GM21528 (cell line): ENCODE data around the gene NOLC1.

Source experiments
- ATAC-seq: cut with Tn5 transposase; IDR thresholded peaks from one replicate; pipeline ENCODE4 v1.9.1; 2021; ENCODE audit warnings: mild to moderate bottlenecking, moderate library complexity; ENCODE audit not compliant: unreplicated experiment, low FRiP score

NOLC1 gene

DNA sequence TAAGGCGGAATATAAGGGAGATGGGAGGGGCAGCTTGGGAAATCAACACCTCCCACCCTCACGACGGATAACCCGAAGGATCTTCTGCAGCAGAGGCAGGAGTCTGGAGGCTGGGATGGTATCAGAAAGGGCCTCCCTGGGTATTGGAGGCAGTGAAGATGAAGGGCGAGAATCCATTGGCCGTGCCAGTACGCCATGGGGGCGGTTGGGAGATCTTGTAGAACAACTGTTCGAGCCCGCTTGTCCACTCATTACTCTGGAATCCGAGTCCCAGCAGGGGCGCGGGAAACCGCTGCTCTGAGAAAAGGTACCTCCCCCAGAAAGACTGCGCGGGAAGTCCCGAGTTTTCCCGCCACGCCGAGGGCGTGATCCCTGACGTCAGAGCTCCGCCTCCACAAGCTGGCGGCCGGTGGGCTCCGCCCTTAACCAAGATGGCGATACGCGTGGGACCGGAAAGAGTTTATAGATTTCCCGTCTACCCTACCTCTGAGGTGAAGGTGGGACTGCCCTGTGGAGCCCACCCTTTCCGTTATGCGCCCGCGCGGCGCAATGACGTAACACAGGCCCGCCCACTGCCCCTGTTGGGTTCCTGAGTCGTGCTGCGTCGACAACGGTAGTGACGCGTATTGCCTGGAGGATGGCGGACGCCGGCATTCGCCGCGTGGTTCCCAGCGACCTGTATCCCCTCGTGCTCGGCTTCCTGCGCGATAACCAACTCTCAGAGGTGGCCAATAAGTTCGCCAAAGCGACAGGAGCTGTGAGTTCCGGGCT is at the start of gene NOLC1:
Gene NOLC1, plus strand, starts transcription at position 616 of the 771 bp plus-strand sequence. Its CDS starts 22 bp downstream, at position 638.
- peak; percentile 87 for ATAC-seq

GRCh38 chr10:102102421-102102820 is 49.8 kb upstream of the NOLC1 start:
- no peak for ATAC-seq

- no peak for ATAC-seq
These were observed 45.2 kb upstream of the NOLC1 start for GRCh38 chr10:102106998-102107397.

GRCh38 chr10:102109166-102110116 is 42.7 kb upstream of the NOLC1 start:
- no peak for ATAC-seq

DNA sequence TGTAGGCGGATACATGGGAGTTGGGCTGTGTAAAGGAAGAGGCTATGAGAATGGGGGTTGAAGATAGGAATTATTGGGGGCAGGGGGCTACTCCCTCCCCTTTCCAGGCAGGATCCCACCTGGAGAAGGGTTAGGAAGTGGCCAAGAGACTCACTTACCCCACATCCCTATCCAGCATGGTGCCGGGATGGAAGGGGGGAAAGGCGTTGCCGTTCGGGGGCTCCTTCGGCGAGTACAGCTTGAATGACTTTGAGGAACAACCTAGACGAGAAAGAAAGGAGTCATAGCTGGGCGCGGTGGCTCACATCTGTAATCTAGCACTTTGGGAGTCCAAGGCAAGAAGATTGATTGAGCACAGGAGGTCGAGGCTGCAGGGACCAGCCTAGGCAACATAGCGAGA is 40.9 kb upstream of the NOLC1 start:
- no peak for ATAC-seq

- ATAC-seq, result no peak
These were observed 39.9 kb upstream of the NOLC1 start for GRCh38 chr10:102112210-102112817.

- ATAC-seq, result no peak
These were observed 38.8 kb upstream of the NOLC1 start for GRCh38 chr10:102113261-102113955.

DNA sequence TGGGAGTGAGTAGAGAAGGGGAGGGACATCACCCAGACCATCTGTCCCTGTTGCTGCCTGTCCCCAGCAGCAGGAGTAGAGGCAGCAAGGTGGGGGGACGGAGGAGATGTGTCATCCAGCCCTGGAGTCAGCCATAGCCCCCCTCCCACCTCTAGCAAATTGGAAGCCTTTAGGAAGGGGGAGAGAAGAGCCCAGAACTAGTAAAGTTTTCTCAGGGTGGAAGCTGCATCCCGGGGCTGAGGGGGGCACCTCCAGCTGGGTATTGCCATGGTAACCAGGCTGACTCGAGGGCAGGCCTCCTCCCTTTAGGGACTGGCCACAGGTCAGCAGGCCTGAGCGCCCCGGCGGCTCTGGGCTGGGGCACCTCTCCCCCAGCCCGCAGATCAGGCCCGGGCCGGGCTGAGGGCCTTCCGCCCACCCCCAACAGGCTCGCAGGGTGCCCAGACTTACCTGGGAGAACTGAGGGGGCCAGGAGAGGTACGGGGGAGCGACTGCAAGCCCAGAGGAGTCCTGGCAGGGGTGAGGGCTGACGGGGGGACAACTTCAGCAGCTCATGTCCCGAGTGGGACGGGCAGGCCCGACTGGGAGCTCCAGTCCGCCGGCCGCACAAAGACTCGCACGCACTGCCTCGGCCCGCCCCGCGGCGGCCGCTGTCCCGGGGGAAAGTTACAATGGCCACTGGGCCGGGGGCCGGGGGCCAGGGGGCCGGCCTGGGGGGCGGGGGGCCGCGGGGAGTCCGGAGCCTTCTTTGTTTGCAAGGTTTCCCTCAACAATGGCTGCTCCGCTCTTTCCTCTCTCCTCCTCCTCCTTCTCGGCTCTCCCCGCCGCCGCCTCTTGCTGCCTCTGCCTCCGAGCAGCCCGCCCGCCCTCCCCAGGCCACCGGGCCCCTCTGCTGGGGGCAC is 38.0 kb upstream of the NOLC1 start:
- ATAC-seq, result peak; percentile 22

DNA sequence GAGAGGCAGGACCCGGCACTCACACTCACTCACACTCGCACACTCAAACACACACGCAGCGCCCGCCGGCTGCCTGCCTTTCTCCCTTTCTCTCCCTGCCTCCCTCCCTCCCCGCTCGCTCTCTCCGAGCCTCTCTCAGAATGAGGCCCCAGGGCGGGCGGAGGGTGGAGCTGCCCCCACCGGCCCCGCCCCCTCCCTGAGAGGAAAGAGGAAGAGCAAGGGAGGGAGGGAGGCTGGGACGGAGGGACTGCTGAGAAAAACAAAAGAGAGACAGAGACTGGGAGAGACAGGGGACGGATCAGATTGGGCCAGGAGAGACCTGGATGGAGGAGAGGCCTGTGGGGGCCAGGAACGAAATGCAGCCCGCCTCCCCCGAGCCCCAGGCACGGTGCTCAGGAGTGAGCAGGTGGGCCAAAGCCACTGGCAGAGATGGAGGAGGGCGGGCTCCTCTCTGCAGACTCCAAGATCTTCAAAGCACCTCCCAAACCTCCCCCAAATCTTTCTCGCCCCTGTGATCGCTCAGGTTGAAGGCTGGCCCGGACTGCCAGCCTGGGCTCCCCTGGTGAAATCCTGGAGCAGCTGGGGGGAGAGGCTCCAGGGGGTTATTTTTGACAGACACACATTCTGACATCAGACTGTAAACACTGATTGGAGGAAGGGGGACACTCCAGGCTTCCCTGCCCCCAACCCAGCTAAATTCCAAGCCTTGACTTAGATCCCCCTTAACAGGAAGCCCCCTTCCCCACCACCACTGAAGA is 37.1 kb upstream of the NOLC1 start:
- ATAC-seq, result peak; percentile 63

DNA sequence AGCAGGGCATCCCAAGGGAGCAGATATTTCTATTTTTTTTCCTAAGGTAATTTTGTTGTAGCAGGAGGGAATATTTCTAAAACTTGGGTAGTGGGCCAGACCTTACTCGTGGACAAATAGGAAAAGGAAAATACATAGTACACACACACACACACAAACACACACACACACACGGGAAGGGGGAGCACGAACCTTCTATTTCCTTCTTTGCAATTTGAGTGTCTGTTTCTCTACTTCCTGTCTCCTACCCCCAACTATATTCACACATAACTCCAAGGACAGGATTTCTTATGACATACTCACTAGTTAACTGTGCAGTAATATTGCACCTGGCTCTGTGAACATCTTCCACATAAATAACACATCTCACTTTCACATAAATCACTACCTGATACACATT is 36.4 kb upstream of the NOLC1 start:
- ATAC-seq, result no peak

DNA sequence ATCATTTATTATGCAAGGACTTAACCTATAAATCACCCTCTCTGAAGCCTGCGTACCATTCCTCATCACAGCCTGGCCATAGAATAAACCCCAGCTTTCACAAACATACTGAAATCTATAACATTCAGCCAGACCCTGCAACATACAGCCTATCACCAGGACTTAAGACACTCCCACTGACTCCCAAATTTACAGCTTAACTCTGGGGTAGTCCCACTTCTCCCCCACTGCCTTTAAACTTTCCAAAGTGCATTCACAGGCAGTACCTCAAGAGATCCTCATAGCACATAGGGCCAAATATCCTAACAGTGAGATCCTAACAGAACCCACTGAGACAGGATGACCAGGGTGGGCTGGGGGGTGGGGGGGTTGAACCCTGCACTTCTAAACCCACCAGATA is 35.5 kb upstream of the NOLC1 start:
- no peak for ATAC-seq

- no peak for ATAC-seq
These were observed 34.6 kb upstream of the NOLC1 start for GRCh38 chr10:102117391-102118159.

DNA sequence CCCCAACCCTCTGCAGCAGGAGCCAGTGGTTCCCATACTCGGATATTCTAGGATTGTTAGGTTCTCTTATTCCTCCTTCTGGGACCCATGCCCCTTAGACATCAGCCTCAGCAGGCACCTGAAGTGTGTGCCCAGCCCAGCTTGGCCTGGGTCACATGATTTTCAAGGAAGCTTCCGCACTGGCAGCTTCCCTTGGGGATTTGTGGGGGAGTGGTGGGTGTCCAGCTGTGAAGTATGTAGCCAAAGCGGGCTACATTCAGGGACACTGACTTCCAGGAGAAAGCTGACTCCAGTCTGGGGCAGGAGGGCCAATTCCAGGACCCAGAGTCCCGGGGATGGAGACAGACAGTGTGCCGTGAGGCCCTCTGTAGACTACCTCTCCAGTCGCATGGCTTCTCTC is 33.3 kb upstream of the NOLC1 start:
- ATAC-seq, result no peak

DNA sequence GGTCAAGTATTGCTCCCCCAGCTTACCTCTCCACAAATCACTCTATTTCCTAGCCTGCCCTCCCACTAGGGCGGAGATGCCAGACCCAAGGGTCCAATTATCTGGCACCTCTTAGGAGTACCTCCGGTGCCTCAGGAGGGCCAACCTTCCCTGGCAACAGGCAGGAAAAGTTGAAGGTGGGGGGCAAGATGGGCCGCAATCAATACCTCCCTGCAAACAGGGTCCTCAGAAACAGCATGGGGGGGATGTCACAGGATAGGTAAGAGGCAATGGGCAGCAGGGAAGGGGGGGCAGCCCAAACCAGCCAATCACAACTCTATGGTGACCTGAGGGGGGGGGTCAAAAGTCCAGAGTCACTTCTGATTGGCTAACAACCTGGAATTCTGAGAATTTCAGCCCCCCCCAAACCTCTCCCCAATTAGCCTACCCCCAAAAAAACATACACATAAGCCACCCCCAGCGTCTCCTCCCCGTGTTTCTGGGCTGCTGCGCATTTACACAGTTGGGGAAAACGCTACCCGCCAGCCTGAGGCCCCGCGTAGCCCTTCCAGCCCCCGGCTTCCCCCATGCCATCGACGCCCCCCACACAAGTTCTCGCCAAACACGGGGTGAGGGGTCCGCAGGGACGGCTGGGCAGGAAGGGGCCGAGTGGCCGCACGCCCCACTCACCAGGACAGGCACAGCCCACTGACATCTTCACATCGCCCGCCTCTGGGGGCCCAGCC is 32.6 kb upstream of the NOLC1 start:
- no peak for ATAC-seq

- ATAC-seq, result peak; percentile 58
These were observed 31.8 kb upstream of the NOLC1 start, which contains the start of gene LDB1 for GRCh38 chr10:102120142-102120990. Gene LDB1 (minus strand): TSS chr10:102120368. CDS start chr10:102120110, 258 bp downstream.

GRCh38 chr10:102120991-102121738 is 31.0 kb upstream of the NOLC1 start:
- no peak for ATAC-seq
